Neural cell (in vitro differentiated cells): Measurements from ENCODE around the gene ITPR2. TPM values are rescaled to one million over a fixed set of nuclear protein-coding genes. Genes with fewer than 3 reads are reported as not detected.

Experiments
- H2AFZ ChIP-seq: fragments of 200-600, 300-800 bp; sonication (generic), shearing (Covaris generic); 2 replicates; pipeline ENCODE4 v1.6.0; 2014; ENCODE audit warnings: low read depth, mild to moderate bottlenecking, antibody characterized with exemption, low read length, moderate library complexity
- H3F3A ChIP-seq: fragments of 200-600 bp; shearing (Covaris generic); 2 replicates; pipeline ENCODE4 v1.6.1; 2016; ENCODE audit warnings: mild to moderate bottlenecking, moderate library complexity, mixed read lengths, antibody characterized with exemption, low read length; ENCODE audit not compliant: insufficient read depth, poor library complexity, severe bottlenecking
- H3K27ac ChIP-seq: fragments of 200-600, 300-800 bp; sonication (generic), shearing (Covaris generic); 2 replicates; pipeline ENCODE4 v1.5.1; 2014; ENCODE audit warnings: mild to moderate bottlenecking, low read length, moderate library complexity
- H3K27me3 ChIP-seq: fragments of 300-800, 200-600 bp; sonication (generic), shearing (Covaris generic); 2 replicates; pipeline ENCODE4 v1.6.0; 2014; ENCODE audit warnings: mild to moderate bottlenecking, low read depth, low read length, moderate library complexity; ENCODE audit not compliant: insufficient read depth
- H3K36me3 ChIP-seq: fragments of 300-800, 200-600 bp; sonication (generic), shearing (Covaris generic); 2 replicates; pipeline ENCODE4 v1.5.1; 2014; ENCODE audit warnings: mild to moderate bottlenecking, antibody characterized with exemption, low read length, moderate library complexity; ENCODE audit not compliant: insufficient read depth
- H3K4me2 ChIP-seq: fragments of 300-800, 200-600 bp; sonication (generic), shearing (Covaris generic); 2 replicates; pipeline ENCODE4 v1.6.0; 2014; ENCODE audit warnings: mild to moderate bottlenecking, low read length
- H3K4me3 ChIP-seq: fragments of 300-800, 200-600 bp; sonication (generic), shearing (Covaris generic); 2 replicates; pipeline ENCODE4 v1.5.1; 2014; ENCODE audit warnings: mild to moderate bottlenecking, low read length, moderate library complexity
- H3K79me2 ChIP-seq: fragments of 200-600 bp; shearing (Covaris generic); replicated peaks from 2 replicates; pipeline ENCODE4 v1.6.0; 2014; ENCODE audit warnings: mild to moderate bottlenecking, low read length, moderate library complexity; ENCODE audit not compliant: insufficient read depth
- H3K9ac ChIP-seq: fragments of 300-800, 200-600 bp; sonication (generic), shearing (Covaris generic); 2 replicates; pipeline ENCODE4 v1.6.1; 2016; ENCODE audit warnings: mild to moderate bottlenecking, low read length, mixed read lengths
- H3K9me2 ChIP-seq: fragments of 200-600 bp; shearing (Covaris generic); 2 replicates; pipeline ENCODE4 v1.6.1; 2016; ENCODE audit warnings: mild to moderate bottlenecking, low read length, mixed read lengths; ENCODE audit not compliant: insufficient read depth
- H3K9me3 ChIP-seq: fragments of 200-600, 300-800 bp; sonication (generic), shearing (Covaris generic); 2 replicates; pipeline ENCODE4 v1.6.1; 2016; ENCODE audit warnings: mild to moderate bottlenecking, mixed run types, low read length, moderate library complexity, mixed read lengths
- H4K20me1 ChIP-seq: fragments of 200-600 bp; shearing (Covaris generic); 2 replicates; pipeline ENCODE4 v1.6.1; 2016; ENCODE audit warnings: mild to moderate bottlenecking, mixed run types; ENCODE audit not compliant: insufficient read depth
- EP300 ChIP-seq: fragments of 450-650 bp; conservative IDR thresholded peaks from 2 replicates; pipeline ENCODE4 v1.6.1; 2014; ENCODE audit warnings: antibody characterized with exemption, mild to moderate bottlenecking, moderate library complexity; ENCODE audit not compliant: poor library complexity, severe bottlenecking
- EZH2 ChIP-seq: fragments of 200-600, 300-800 bp; shearing (Covaris generic), sonication (generic); IDR thresholded peaks from 2 replicates; pipeline ENCODE4 v1.6.1; 2014; ENCODE audit warnings: antibody characterized with exemption, low read length, borderline replicate concordance, mild to moderate bottlenecking; ENCODE audit not compliant: insufficient read depth, poor library complexity, severe bottlenecking
- MXI1 ChIP-seq: fragments of 450-650 bp; conservative IDR thresholded peaks from 2 replicates; pipeline ENCODE4 v1.6.1; 2014; ENCODE audit warnings: antibody characterized with exemption, mild to moderate bottlenecking; ENCODE audit not compliant: poor library complexity, severe bottlenecking
- POLR2AphosphoS5 ChIP-seq: IDR thresholded peaks from 2 replicates; pipeline ENCODE4 v1.6.1; 2012
- RAD21 ChIP-seq: fragments of 450-650 bp; conservative IDR thresholded peaks from 2 replicates; pipeline ENCODE4 v1.6.1; 2014; ENCODE audit warnings: antibody characterized with exemption, mild to moderate bottlenecking, moderate library complexity
- REST ChIP-seq: IDR thresholded peaks from 2 replicates; pipeline ENCODE4 v1.6.1; 2012; ENCODE audit warnings: borderline replicate concordance
- SMC3 ChIP-seq: fragments of 450-650 bp; conservative IDR thresholded peaks from 2 replicates; pipeline ENCODE4 v1.6.1; 2014; ENCODE audit warnings: antibody characterized with exemption, mild to moderate bottlenecking, moderate library complexity; ENCODE audit not compliant: poor library complexity
- TAF1 ChIP-seq: IDR thresholded peaks from 2 replicates; pipeline ENCODE4 v1.6.1; 2012; ENCODE audit warnings: low read depth
- polyA plus RNA-seq: library from polyadenylated mRNA; depleted of rRNA; stranded (reverse); fragments of >200 nt; gene quantifications from 2 replicates; pipeline ENCODE4 v1.2.3, GENCODE V29; 2014
- TF ChIP-seq, protein P1 (sequence below): fragments of 450-650 bp; IDR thresholded peaks from 2 replicates; pipeline ENCODE4 v1.5.1; 2014; ENCODE audit warnings: antibody characterized with exemption, mild to moderate bottlenecking, moderate library complexity; ENCODE audit not compliant: poor library complexity, severe bottlenecking

The ITPR2 gene
- polyA plus RNA-seq, 1 donor from 2014 or later: 2.0 TPM

GRCh38 chr12:26451763-26452162 is 381.2 kb downstream of the ITPR2 start:
- H3K9ac ChIP-seq: no peak overlapping the region
- H3K9me2 ChIP-seq: no peaks in the 10 kb centered on the region
- H3F3A ChIP-seq: no peaks in the 10 kb centered on the region
- no peaks in the 10 kb centered on the region for H4K20me1 ChIP-seq
- H3K4me2 ChIP-seq: no peak overlapping the region
- H3K4me3 ChIP-seq: no peak overlapping the region
- no peaks in the 10 kb centered on the region for H3K79me2 ChIP-seq
- no peak overlapping the region for H2AFZ ChIP-seq
- no peaks in the 10 kb centered on the region for H3K36me3 ChIP-seq
- H3K9me3 ChIP-seq: no peaks in the 10 kb centered on the region
- no peak overlapping the region for H3K27ac ChIP-seq
- TF ChIP-seq SMC3 (no peak), TAF1 (no peak), RAD21 (no peak), MXI1 (no peak), EP300 (no peak), REST (no peak), EZH2 (no peak), POLR2AphosphoS5 (no peak)
- TF ChIP-seq, protein P1, sequence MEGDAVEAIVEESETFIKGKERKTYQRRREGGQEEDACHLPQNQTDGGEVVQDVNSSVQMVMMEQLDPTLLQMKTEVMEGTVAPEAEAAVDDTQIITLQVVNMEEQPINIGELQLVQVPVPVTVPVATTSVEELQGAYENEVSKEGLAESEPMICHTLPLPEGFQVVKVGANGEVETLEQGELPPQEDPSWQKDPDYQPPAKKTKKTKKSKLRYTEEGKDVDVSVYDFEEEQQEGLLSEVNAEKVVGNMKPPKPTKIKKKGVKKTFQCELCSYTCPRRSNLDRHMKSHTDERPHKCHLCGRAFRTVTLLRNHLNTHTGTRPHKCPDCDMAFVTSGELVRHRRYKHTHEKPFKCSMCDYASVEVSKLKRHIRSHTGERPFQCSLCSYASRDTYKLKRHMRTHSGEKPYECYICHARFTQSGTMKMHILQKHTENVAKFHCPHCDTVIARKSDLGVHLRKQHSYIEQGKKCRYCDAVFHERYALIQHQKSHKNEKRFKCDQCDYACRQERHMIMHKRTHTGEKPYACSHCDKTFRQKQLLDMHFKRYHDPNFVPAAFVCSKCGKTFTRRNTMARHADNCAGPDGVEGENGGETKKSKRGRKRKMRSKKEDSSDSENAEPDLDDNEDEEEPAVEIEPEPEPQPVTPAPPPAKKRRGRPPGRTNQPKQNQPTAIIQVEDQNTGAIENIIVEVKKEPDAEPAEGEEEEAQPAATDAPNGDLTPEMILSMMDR: no peak
- no peaks in the 10 kb centered on the region for H3K27me3 ChIP-seq

DNA sequence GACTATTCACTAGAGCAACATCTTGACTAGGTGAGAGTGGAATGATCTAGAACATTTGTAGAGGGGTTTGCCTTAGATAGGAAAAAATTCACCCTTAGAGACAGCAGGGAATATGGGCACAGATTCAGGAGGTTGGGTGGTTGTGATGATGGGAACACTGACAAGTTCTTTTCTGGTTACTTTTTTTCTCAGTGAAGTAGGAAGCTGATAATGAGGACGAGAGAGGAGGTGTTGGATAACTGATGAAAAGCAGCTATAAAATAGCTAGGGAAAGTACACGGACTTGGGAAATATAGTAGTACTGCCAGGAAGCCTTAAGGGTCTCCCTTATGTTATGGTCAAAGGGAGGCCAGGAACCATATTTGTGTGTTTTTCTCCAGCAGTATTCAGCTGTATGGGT is 387.1 kb downstream of the ITPR2 start:
- Histone ChIP-seq H3K4me2 (no peak overlapping the region), H3F3A (no peaks in the 10 kb centered on the region), H3K27me3 (no peaks in the 10 kb centered on the region), H4K20me1 (no peaks in the 10 kb centered on the region), H3K4me3 (no peak overlapping the region), H3K9ac (no peak overlapping the region), H3K9me3 (no peaks in the 10 kb centered on the region), H3K79me2 (no peaks in the 10 kb centered on the region), H3K27ac (no peak overlapping the region), H2AFZ (no peak overlapping the region), H3K36me3 (no peaks in the 10 kb centered on the region), H3K9me2 (no peaks in the 10 kb centered on the region)
- TF ChIP-seq, protein P1: no peak
- no peak for TF ChIP-seq MXI1
- no peak for TF ChIP-seq EZH2
- no peak for TF ChIP-seq EP300
- no peak for TF ChIP-seq SMC3
- TF ChIP-seq RAD21: no peak
- no peak for TF ChIP-seq TAF1
- no peak for TF ChIP-seq REST
- no peak for TF ChIP-seq POLR2AphosphoS5
